IMR-90 (cell line): ENCODE results near the gene GMEB1. TPM values are rescaled to one million over a fixed set of nuclear protein-coding genes. Genes with fewer than 3 reads are reported as not detected.

ENCODE experiments used
- ATAC-seq: fragments of 200-7000 bp; cut with Tn5 transposase; 2 replicates; pipeline ENCODE4 v1.9.1; 2020; ENCODE audit warnings: low read depth, mild to moderate bottlenecking, moderate library complexity
- BruUV-seq: library from RNA; stranded (reverse); fragments of 400-500 nt; replicated peaks from 2 replicates; lab custom pipeline; 2021; lab: Mats Ljungman, UMichigan
- CTCF ChIA-PET: fragments of 300-600 bp; formaldehyde crosslinking; extraction: SDS; loops from one replicate; lab custom pipeline; 2021; ENCODE audit warnings: antibody characterized with exemption; lab: Yijun Ruan, JAX
- POLR2A ChIA-PET: fragments of 300-600 bp; sonication (Branson Sonifier 250); formaldehyde crosslinking; loops from one replicate; lab custom pipeline; 2022; ENCODE audit warnings: antibody characterized with exemption; ENCODE audit not compliant: unreplicated experiment; lab: Charles Lee
- DNase-seq: peaks from one replicate; pipeline ENCODE4 v3.0.0; 2013
- H2AFZ ChIP-seq: replicated peaks from 2 replicates; pipeline ENCODE3; 2013; ENCODE audit warnings: low read length, mild to moderate bottlenecking; ENCODE audit not compliant: poor library complexity
- H2AK5ac ChIP-seq: 2 replicates; pipeline ENCODE4 v1.6.1; 2013; ENCODE audit warnings: low read depth, low read length, inconsistent platforms
- H2AK9ac ChIP-seq: replicated peaks from 2 replicates; pipeline ENCODE3; 2013; ENCODE audit warnings: mild to moderate bottlenecking, low read depth, low read length, moderate library complexity; ENCODE audit not compliant: poor library complexity
- H2BK120ac ChIP-seq: 2 replicates; pipeline ENCODE4 v1.6.1; 2013; ENCODE audit warnings: low read depth, low read length, inconsistent platforms
- H2BK15ac ChIP-seq: 3 replicates; pipeline ENCODE4 v1.6.1; 2013; ENCODE audit warnings: low read depth, low read length, inconsistent platforms
- H2BK20ac ChIP-seq: 2 replicates; pipeline ENCODE4 v1.6.1; 2013; ENCODE audit warnings: low read depth, mild to moderate bottlenecking, inconsistent platforms, low read length, moderate library complexity
- H2BK5ac ChIP-seq: 2 replicates; pipeline ENCODE4 v1.6.1; 2013; ENCODE audit warnings: mild to moderate bottlenecking, low read depth, low read length, inconsistent platforms; ENCODE audit not compliant: poor library complexity, severe bottlenecking
- H3K14ac ChIP-seq: replicated peaks from 2 replicates; pipeline ENCODE4 v1.6.1; 2013; ENCODE audit warnings: low read depth, low read length, inconsistent platforms
- H3K18ac ChIP-seq: 2 replicates; pipeline ENCODE4 v1.6.1; 2013; ENCODE audit warnings: low read depth, low read length, control low read depth
- H3K23ac ChIP-seq: 2 replicates; pipeline ENCODE4 v1.6.1; 2013; ENCODE audit warnings: low read depth, low read length, inconsistent platforms
- H3K27ac ChIP-seq: 2 replicates; pipeline ENCODE4 v1.5.1; 2013; ENCODE audit warnings: mild to moderate bottlenecking, control low read depth, low read length; ENCODE audit not compliant: insufficient read depth
- H3K27me3 ChIP-seq: 2 replicates; pipeline ENCODE4 v1.6.1; 2013; ENCODE audit warnings: low read length; ENCODE audit not compliant: control insufficient read depth, insufficient read depth
- H3K36me3 ChIP-seq: 2 replicates; pipeline ENCODE4 v1.6.1; 2013; ENCODE audit warnings: low read length, mixed read lengths; ENCODE audit not compliant: control insufficient read depth, insufficient read depth
- H3K4ac ChIP-seq: 2 replicates; pipeline ENCODE4 v1.6.1; 2013; ENCODE audit warnings: low read depth, low read length, inconsistent platforms
- H3K4me1 ChIP-seq: 2 replicates; pipeline ENCODE4 v1.6.1; 2013; ENCODE audit warnings: low read length, mixed read lengths; ENCODE audit not compliant: control insufficient read depth, insufficient read depth
- H3K4me2 ChIP-seq: 2 replicates; pipeline ENCODE4 v1.6.1; 2013; ENCODE audit warnings: low read depth, mild to moderate bottlenecking, control low read depth, low read length, moderate library complexity
- H3K4me3 ChIP-seq: 2 replicates; pipeline ENCODE4 v1.5.1; 2013; ENCODE audit warnings: low read depth, mild to moderate bottlenecking, control low read depth, low read length, moderate library complexity; ENCODE audit not compliant: insufficient read depth
- H3K56ac ChIP-seq: 2 replicates; pipeline ENCODE4 v1.6.1; 2013; ENCODE audit warnings: low read length, inconsistent platforms; ENCODE audit not compliant: insufficient read depth; ENCODE audit errors: extremely low read depth
- H3K79me1 ChIP-seq, 2 experiments: 2 replicates each; pipeline ENCODE4 v1.6.1; 2013; ENCODE audit warnings: low read length in 2 of 2, inconsistent platforms in 1 of 2, low read depth in 1 of 2
- H3K9ac ChIP-seq: 2 replicates; pipeline ENCODE4 v1.6.1; 2013; ENCODE audit warnings: low read depth, low read length, control low read depth
- H3K9me1 ChIP-seq: 2 replicates; pipeline ENCODE4 v1.6.1; 2013; ENCODE audit warnings: low read length, inconsistent platforms; ENCODE audit not compliant: insufficient read depth
- H3K9me3 ChIP-seq: 2 replicates; pipeline ENCODE4 v1.6.1; 2013; ENCODE audit warnings: low read length; ENCODE audit not compliant: control insufficient read depth, insufficient read depth
- H4K20me1 ChIP-seq: 2 replicates; pipeline ENCODE4 v1.6.1; 2013; ENCODE audit warnings: low read length, inconsistent platforms; ENCODE audit not compliant: insufficient read depth
- H4K5ac ChIP-seq: 2 replicates; pipeline ENCODE4 v1.6.1; 2013; ENCODE audit warnings: mild to moderate bottlenecking, low read depth, low read length, control low read depth
- H4K8ac ChIP-seq, 2 experiments: 2 replicates each; pipeline ENCODE4 v1.6.1; 2013; ENCODE audit warnings: low read depth in 2 of 2, low read length in 2 of 2, control low read depth in 1 of 2, inconsistent platforms in 1 of 2
- H4K91ac ChIP-seq: 2 replicates; pipeline ENCODE4 v1.6.1; 2013; ENCODE audit warnings: low read depth, low read length, inconsistent platforms; ENCODE audit not compliant: insufficient read depth
- NFE2L2 ChIP-seq: fragments of 150-350 bp; IDR thresholded peaks from 2 replicates; pipeline ENCODE4 v1.6.1; 2016; ENCODE audit warnings: low read depth, mild to moderate bottlenecking, low read length
- RAD21 ChIP-seq: IDR thresholded peaks from 2 replicates; pipeline ENCODE4 v1.6.1; 2012; ENCODE audit warnings: low read length, improper control_type of control experiment
- WGBS, 2 experiments: methylation state at CpG; one replicate each; pipeline versions ENCODE4 v1.1.5 to v1.1.7; 2013; ENCODE audit warnings: missing lambda C conversion rate in 2 of 2; ENCODE audit not compliant: insufficient read length in 1 of 2; ENCODE audit errors: extremely low coverage in 2 of 2; 5-methylcytosine and 5-hydroxymethylcytosine counted together
- dilution Hi-C: fragments of 300-500 bp; cut with HindIII; formaldehyde crosslinking; loops from one replicate; pipeline ENCODE4 v1.14.3; 2018; ENCODE audit warnings: low sequenced_read_pairs; ENCODE audit not compliant: unreplicated experiment
- in situ Hi-C: fragments of 300-500 bp; cut with MboI; formaldehyde crosslinking; loops from 3 replicates; pipeline ENCODE4 v1.14.3; 2019; ENCODE audit warnings: low sequenced_read_pairs, inconsistent platforms, mixed read lengths
- intact Hi-C: fragments of 100-400 bp; cut with micrococcal nuclease; formaldehyde crosslinking; loops from 2 replicates; pipeline ENCODE4 v1.10.0; 2022
- polyA plus RNA-seq, 3 experiments: library from polyadenylated mRNA; depleted of rRNA; stranded (reverse); fragments of >200 nt; gene quantifications; 2 replicates each; pipeline ENCODE4 v1.2.3, GENCODE V29; 2012; ENCODE audit warnings: low replicate concordance in 1 of 3
- total RNA-seq: library from RNA; depleted of rRNA; stranded (reverse); fragments of >200 nt; gene quantifications from 2 replicates; pipeline ENCODE4 v1.2.3, GENCODE V29; 2012
- TF ChIP-seq, protein P1 (sequence below): conservative IDR thresholded peaks from 2 replicates; pipeline ENCODE4 v1.5.1; 2012; ENCODE audit warnings: mild to moderate bottlenecking, low read depth, low read length, improper control_type of control experiment

The GMEB1 gene
- total and polyA plus RNA-seq, 2 of the 4 experiments (the other 2 are of a cell fraction): 7.1 to 7.9 TPM

DNA sequence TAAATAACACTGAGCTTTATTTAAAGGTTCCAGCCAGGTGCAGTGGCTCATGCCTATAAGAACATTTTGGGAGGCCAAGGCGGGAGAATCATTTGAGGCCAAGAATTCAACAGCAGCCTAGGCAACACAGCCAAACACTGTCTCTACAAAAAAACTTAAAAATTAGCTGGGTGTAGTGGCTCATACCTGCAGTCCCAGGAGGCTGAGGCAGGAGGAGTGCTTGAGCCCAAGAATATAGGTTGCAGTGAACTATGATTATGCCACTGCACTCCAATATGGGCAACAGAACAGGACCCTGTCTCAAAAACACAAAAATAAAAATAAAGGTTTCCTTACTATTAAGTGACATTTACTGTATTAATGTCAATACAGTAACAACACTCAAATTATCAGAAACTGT is 27.8 kb upstream of the GMEB1 start:
- H2BK15ac ChIP-seq: no peak overlapping the region
- H2AFZ ChIP-seq: no peak overlapping the region
- no peak overlapping the region for H4K8ac ChIP-seq
- H2BK120ac ChIP-seq: no peak overlapping the region
- POLR2A ChIA-PET: no interaction called here
- dilution Hi-C loops (no loop called here), intact Hi-C loops (loop anchor here (10.0 kb wide), 2 partner anchors 394 to 554 kb away; no protein-coding TSS in a partner anchor), in situ Hi-C loops (no loop called here)
- H3K27ac ChIP-seq: no peak overlapping the region
- TF ChIP-seq NFE2L2: no peak
- 0 out of 2 replicates have a peak, but pooled peaks have one; percentile 19 for TF ChIP-seq RAD21
- TF ChIP-seq, protein P1, sequence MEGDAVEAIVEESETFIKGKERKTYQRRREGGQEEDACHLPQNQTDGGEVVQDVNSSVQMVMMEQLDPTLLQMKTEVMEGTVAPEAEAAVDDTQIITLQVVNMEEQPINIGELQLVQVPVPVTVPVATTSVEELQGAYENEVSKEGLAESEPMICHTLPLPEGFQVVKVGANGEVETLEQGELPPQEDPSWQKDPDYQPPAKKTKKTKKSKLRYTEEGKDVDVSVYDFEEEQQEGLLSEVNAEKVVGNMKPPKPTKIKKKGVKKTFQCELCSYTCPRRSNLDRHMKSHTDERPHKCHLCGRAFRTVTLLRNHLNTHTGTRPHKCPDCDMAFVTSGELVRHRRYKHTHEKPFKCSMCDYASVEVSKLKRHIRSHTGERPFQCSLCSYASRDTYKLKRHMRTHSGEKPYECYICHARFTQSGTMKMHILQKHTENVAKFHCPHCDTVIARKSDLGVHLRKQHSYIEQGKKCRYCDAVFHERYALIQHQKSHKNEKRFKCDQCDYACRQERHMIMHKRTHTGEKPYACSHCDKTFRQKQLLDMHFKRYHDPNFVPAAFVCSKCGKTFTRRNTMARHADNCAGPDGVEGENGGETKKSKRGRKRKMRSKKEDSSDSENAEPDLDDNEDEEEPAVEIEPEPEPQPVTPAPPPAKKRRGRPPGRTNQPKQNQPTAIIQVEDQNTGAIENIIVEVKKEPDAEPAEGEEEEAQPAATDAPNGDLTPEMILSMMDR: peak; percentile 31; the same call in 1 of the 2 replicates
- H3K9ac ChIP-seq: no peak overlapping the region
- no TSS peak for BruUV-seq
- CTCF ChIA-PET: no interaction called here
- H2AK5ac ChIP-seq: no peak overlapping the region
- no peak overlapping the region for H2AK9ac ChIP-seq
- no CpG with 5 or more reads among the region's 1 CpG for WGBS, 2 experiments
- H3K23ac ChIP-seq: no peak overlapping the region; the same call in 1 of the 2 replicates
- DNase-seq (peak; percentile 9), ATAC-seq (no peak)
- no peak overlapping the region for H4K5ac ChIP-seq
- H3K27me3 ChIP-seq: no peaks in the 10 kb centered on the region
- H4K20me1 ChIP-seq: no peaks in the 10 kb centered on the region
- H3K4me3 ChIP-seq: no peak overlapping the region
- H3K4me2 ChIP-seq: no peak overlapping the region
- 0 out of 2 replicates have a peak, but pooled peaks cover 1% of the 10 kb centered on the region for H3K36me3 ChIP-seq
- no peaks in the 10 kb centered on the region for H3K9me3 ChIP-seq
- H3K4ac ChIP-seq: no peak overlapping the region
- no peak overlapping the region for H2BK20ac ChIP-seq
- H2BK5ac ChIP-seq: no peak overlapping the region
- no peak overlapping the region for H4K91ac ChIP-seq
- H3K18ac ChIP-seq: no peak overlapping the region
- peaks cover 5% of the 10 kb centered on the region; the same call in 1 of the 2 replicates for H3K9me1 ChIP-seq
- H3K56ac ChIP-seq: no peak overlapping the region
- H3K4me1 ChIP-seq: peaks cover 1% of the 10 kb centered on the region
- H3K79me1 ChIP-seq: peaks cover 28 to 54% of the 10 kb centered on the region in 2 experiments
- H3K14ac ChIP-seq: no peak overlapping the region
